GM18520 (cell line): ENCODE measurements around the gene TMEM97.

Experiments used
- ATAC-seq: cut with Tn5 transposase; IDR thresholded peaks from one replicate; pipeline ENCODE4 v1.9.1; 2021; ENCODE audit not compliant: unreplicated experiment

TMEM97 gene

GRCh38 chr17:28315846-28316705, 2.9 kb upstream of the TMEM97 start:
- ATAC-seq, result no peak

DNA sequence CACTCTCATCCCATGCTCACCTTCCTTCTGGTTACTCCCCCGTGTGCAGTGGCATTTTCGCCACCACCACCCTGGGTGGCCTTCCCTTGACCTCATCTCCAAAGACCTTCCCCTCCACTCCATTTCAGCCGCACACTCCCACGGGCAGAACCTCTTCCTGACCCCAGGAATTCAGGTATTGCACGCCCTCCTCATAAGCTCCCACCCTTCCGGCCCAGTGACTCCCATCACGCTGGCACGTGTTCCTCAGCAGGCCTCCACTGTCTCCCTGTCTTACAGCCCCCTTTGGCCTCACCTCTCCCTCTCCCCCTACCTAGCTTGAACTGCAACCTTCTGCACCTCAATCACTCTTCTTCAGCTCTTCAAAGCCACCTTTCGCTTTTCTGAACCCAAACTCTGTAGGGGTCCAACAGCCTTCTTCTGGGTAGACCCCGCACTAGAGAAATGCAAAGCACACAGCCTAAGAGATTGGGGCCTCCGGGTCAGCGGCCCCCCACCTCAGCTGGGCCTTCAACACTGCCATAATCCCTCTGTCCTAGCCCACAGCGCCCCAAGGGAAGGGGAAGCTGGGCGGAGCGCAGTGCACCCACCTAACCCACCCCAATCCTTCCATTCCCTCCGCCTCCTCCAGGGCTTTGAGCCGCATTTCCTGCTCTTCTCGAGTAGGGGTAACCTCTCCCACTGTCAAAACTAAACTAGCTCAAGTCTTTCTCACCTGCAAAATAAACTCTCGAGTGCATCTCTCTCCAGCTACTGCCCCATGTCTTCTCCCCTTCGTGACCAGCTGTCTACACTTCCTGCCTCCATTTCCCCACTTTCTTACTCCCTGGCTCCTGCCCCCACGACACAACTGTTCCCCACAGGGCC, 1.7 kb upstream of the TMEM97 start:
- no peak for ATAC-seq

- ATAC-seq, result no peak
Observed at GRCh38 chr17:28317966-28318758, 838 bp upstream of the TMEM97 start.

DNA sequence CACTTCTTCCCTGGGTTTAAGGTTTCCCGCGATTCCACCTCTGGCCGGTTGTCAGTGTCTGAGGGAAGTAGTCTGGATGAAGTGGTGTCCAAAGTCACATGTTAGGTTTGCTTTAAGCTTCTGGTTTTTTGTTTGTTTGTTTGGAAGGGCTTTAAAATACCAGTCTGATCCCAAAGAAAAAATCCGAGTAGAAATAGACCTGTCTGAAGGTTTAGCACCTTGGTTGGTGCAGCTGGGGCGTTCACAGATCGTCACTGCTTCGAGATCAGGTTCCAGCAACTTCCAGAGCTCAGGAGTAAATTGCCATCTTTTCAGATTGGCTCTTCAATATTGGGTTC, 567 bp downstream of the TMEM97 start:
- ATAC-seq, result no peak

- ATAC-seq, result no peak
Observed at GRCh38 chr17:28320215-28321061, 1.4 kb downstream of the TMEM97 start.

- ATAC-seq, result no peak
Observed at GRCh38 chr17:28324267-28324745, 5.3 kb downstream of the TMEM97 start.

GRCh38 chr17:28324781-28325180, 5.8 kb downstream of the TMEM97 start:
- no peak for ATAC-seq

GRCh38 chr17:28325211-28325610, 6.2 kb downstream of the TMEM97 start:
- no peak for ATAC-seq

GRCh38 chr17:28326114-28326513, 7.1 kb downstream of the TMEM97 start:
- no peak for ATAC-seq

DNA sequence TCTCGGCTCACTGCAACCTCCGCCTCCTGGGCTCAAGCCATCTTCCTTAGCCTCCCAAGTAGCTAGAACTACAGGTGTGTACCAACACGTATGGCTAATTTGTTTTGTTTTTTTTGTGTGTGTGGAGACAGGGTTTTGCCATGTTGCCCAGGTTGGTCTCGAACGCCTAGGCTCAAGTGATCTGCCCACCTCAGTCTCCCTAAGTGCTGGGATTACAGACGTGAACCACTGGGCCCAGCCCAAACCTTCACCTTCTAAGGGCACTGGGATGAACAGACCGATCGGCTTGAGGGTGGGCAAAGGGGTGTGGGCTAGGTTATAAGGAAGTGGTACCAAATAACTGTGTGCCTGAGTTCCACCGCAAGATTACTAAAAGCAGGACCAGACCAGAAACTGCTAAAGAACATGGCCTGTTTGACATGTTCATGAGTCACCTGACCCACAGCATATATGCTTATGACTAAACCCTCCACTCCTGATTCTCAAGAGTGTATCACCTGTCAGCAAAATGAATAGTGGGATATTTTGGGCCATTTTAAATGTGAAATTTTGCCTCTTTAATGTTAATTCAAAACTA, 8.1 kb downstream of the TMEM97 start:
- peak; percentile 43 for ATAC-seq

DNA sequence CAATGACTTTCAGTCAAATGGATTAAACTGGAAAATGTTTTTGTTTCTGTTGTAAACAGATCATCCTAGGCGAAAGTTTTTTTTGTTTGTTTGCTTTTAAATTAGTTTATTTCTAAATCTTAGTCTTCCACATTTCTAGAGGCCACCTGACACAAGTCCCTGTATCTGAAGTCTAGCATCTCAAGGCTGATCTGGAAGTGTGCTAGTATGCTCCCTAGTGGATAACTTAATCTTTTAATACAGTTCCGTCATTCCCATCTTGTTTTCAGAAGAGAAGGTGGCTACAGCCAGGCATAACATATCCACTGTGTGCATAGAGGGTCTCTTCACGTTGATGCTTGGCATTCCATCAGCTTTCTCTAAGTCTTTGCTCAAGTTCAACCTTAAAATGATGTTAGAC, 8.7 kb downstream of the TMEM97 start:
- ATAC-seq, result no peak

DNA sequence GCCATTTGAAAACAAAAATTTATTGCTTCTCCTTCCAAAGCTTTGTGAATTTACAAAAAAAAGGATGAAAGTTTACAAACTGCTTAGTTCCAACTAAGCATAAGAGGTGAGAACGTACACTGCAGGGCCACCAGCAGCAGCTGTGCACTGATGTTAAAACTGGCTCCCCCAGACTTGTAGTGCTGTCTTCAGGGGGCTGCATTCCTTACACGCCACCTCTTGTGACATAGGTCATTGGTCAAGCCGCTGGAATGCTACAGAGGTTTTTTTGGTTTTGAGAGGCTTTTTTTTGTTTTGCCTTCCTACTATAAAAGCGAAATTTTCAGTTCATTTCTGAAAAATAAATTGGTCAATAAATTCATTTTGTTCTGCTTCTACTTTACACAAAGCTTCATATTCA, 9.3 kb downstream of the TMEM97 start:
- ATAC-seq, result no peak

DNA sequence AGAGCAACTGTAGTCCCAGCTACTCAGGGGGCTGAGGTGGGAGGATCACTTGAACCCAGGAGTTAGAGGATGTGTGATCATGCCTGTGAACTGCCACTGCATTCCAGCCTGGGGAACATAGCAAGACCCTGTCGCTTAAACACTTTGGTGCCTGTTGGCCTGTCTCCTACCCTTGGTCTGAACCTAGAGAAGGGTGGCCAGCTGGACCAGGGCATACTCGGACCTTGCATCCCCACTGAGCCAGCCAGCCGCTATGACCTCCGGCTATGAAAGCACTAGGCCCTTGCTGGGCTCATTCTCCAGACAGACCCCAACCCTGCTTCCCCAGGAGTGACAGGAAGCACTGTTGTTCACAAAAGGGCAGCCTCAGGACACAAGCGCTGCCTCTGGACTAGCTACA, 11.7 kb downstream of the TMEM97 start:
- no peak for ATAC-seq

- ATAC-seq, result no peak
Observed at GRCh38 chr17:28331891-28332420, 13.0 kb downstream of the TMEM97 start.

GRCh38 chr17:28333083-28333746, 14.2 kb downstream of the TMEM97 start:
- ATAC-seq, result no peak

GRCh38 chr17:28334171-28334570, 15.2 kb downstream of the TMEM97 start:
- no peak for ATAC-seq

DNA sequence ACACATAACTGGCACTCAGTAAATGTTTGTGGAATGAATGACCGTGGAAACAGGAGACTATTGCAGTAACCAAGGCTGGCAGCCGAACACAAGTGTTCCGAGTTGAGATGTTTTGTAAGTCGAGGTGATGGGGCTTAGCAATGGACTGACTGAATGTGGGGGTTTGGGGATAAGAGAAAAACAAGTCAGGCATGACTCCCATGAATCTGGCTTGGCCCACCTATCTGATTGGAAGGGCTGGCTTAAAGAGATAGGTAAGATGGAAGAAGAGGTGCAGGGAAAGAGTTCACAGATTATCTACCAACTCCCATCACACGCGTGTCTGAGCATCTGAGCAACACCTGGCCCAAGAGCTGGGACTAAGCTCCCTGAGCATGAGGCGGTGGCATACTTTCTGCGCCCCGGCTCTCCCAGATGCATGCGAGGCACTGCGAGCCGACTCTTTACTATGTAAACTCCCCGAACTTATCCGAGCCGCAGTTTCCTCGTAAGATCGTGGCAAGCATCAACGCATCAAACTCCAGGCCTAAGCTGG, 15.7 kb downstream of the TMEM97 start:
- no peak for ATAC-seq

GRCh38 chr17:28335201-28335958, 16.4 kb downstream of the TMEM97 start, which contains the start of the genes IFT20 and TNFAIP1:
Gene IFT20 (minus strand): TSS chr17:28335472. CDS start chr17:28331985, 3,487 bp downstream.
Gene TNFAIP1 (plus strand): TSS chr17:28335761. CDS start chr17:28339522, 3,761 bp downstream.
- peak; percentile 96 for ATAC-seq
